Islet precursor cell (in vitro differentiated cells): Measurements from ENCODE around the gene PCIF1.

Experiments used
- DNase-seq: peaks from one replicate; pipeline ENCODE4 v3.0.0-alpha.2; 2018

PCIF1 gene

GRCh38 chr20:45997187-45997586 is 62.7 kb downstream of the PCIF1 start:
- no peak for DNase-seq
